A549 (cell line): Measurements from ENCODE around the gene GMCL2. TPM values are rescaled to one million over a fixed set of nuclear protein-coding genes. Genes with fewer than 3 reads are reported as not detected.

Experiments
- ATAC-seq, 2 experiments: fragments of 200-7000 bp in 1 of 2; fragments of >200 bp in 1 of 2; cut with Nextera tagmentation in 1 of 2; cut with Tn5 transposase in 1 of 2; 3 replicates each; pipeline versions ENCODE4 v1.8.0 to v1.9.1; 2018 to 2020; ENCODE audit warnings: mild to moderate bottlenecking in 1 of 2, moderate library complexity in 1 of 2
- CTCF ChIA-PET: fragments of 300-600 bp; sonication (Branson Sonifier 250); formaldehyde crosslinking; extraction: SDS; loops from one replicate; lab custom pipeline; 2021; ENCODE audit warnings: antibody characterized with exemption, inconsistent platforms; lab: Yijun Ruan, JAX
- POLR2A ChIA-PET: fragments of 350-600 bp; formaldehyde crosslinking; extraction: SDS; loops from one replicate; lab custom pipeline; 2021; ENCODE audit warnings: antibody characterized with exemption, inconsistent platforms; lab: Yijun Ruan, JAX
- DNase-seq, 2 experiments: peaks; one replicate each; pipeline versions ENCODE4 v3.0.0 to v3.0.0-alpha.2; 2011 to 2016; ENCODE audit warnings: low read depth in 1 of 2, low spot score in 1 of 2
- FAIRE-seq: peaks from 2 replicates; lab custom pipeline; 2011; peaks lifted over from hg19 to GRCh38; lab: Jason Lieb, UNC
- H3K27ac ChIP-seq, 2 experiments: fragments of >200 bp; sonication (Bioruptor Twin); formaldehyde crosslinking; 3 replicates each; pipeline ENCODE4 v1.5.1; 2016 to 2017
- H3K4me1 ChIP-seq: fragments of >200 bp; sonication (Bioruptor Twin); formaldehyde crosslinking; 3 replicates; pipeline ENCODE4 v1.6.1; 2016
- H3K4me2 ChIP-seq: fragments of >200 bp; sonication (Bioruptor Twin); formaldehyde crosslinking; 3 replicates; pipeline ENCODE4 v1.6.1; 2016
- H3K4me3 ChIP-seq: fragments of >200 bp; sonication (Bioruptor Twin); formaldehyde crosslinking; 3 replicates; pipeline ENCODE4 v1.5.1; 2016
- H3K9me3 ChIP-seq: fragments of >200 bp; sonication (Bioruptor Twin); formaldehyde crosslinking; 3 replicates; pipeline ENCODE4 v1.6.1; 2016
- BHLHE40 ChIP-seq: IDR thresholded peaks from 2 replicates; pipeline ENCODE4 v1.6.1; 2012; ENCODE audit warnings: low read depth, low read length, inconsistent platforms
- CBX2 ChIP-seq: fragments of 200-600 bp; sonication (generic); IDR thresholded peaks from 2 replicates; pipeline ENCODE4 v1.6.1; 2016; ENCODE audit warnings: low read depth, mild to moderate bottlenecking, borderline replicate concordance
- CEBPB ChIP-seq, 2 experiments: fragments of >200 bp in 1 of 2; sonication (Bioruptor Twin) in 1 of 2; formaldehyde crosslinking in 1 of 2; IDR thresholded peaks; 2 replicates each; pipeline ENCODE4 v1.6.1; 2012 to 2016
- E2F6 ChIP-seq: IDR thresholded peaks from 2 replicates; pipeline ENCODE4 v1.6.1; 2012; ENCODE audit warnings: low read depth, borderline replicate concordance
- EHMT2 ChIP-seq: fragments of 200-600 bp; sonication (generic); IDR thresholded peaks from 2 replicates; pipeline ENCODE4 v1.6.1; 2016; ENCODE audit warnings: antibody characterized with exemption, low read depth, mild to moderate bottlenecking, moderate library complexity
- ELK1 ChIP-seq: fragments of 150-350 bp; IDR thresholded peaks from 2 replicates; pipeline ENCODE4 v1.6.1; 2014; ENCODE audit warnings: low read depth, mild to moderate bottlenecking, low read length
- EP300 ChIP-seq, 2 experiments: fragments of >200 bp; sonication (Bioruptor Twin); formaldehyde crosslinking; IDR thresholded peaks; 2 replicates in 1 of 2; 3 replicates in 1 of 2; pipeline ENCODE4 v1.6.1; 2016 to 2017
- ESRRA ChIP-seq: fragments of 150-350 bp; IDR thresholded peaks from 2 replicates; pipeline ENCODE4 v1.6.1; 2014; ENCODE audit warnings: mild to moderate bottlenecking, low read length, borderline replicate concordance
- FOXS1 ChIP-seq: fragments of 250-450 bp; sonication (Bioruptor Pico); IDR thresholded peaks from 2 replicates; pipeline ENCODE4 v1.5.0; 2020; ENCODE audit warnings: mild to moderate bottlenecking, moderate library complexity
- HOXA7 ChIP-seq: fragments of 250-450 bp; sonication (Bioruptor Pico); IDR thresholded peaks from 2 replicates; pipeline ENCODE4 v1.5.0; 2020; ENCODE audit warnings: mild to moderate bottlenecking, moderate library complexity
- HOXB5 ChIP-seq: fragments of 250-450 bp; sonication (Bioruptor Pico); IDR thresholded peaks from 2 replicates; pipeline ENCODE4 v1.5.0; 2020; ENCODE audit warnings: mild to moderate bottlenecking, moderate library complexity
- KDM1A ChIP-seq: fragments of 200-600 bp; sonication (generic); IDR thresholded peaks from 2 replicates; pipeline ENCODE4 v1.6.1; 2016; ENCODE audit warnings: low read depth, mild to moderate bottlenecking
- MAFK ChIP-seq: fragments of 450-650 bp; IDR thresholded peaks from 2 replicates; pipeline ENCODE4 v1.6.1; 2014; ENCODE audit not compliant: partially characterized antibody
- MAZ ChIP-seq: fragments of 150-350 bp; IDR thresholded peaks from 2 replicates; pipeline ENCODE4 v1.6.1; 2014; ENCODE audit warnings: antibody characterized with exemption, low read depth, low read length, borderline replicate concordance
- NFE2L2 ChIP-seq: fragments of 150-350 bp; conservative IDR thresholded peaks from 2 replicates; pipeline ENCODE4 v1.6.1; 2014; ENCODE audit warnings: low read length
- NPAS2 ChIP-seq: fragments of 250-450 bp; sonication (Bioruptor Pico); IDR thresholded peaks from 2 replicates; pipeline ENCODE4 v1.8.0; 2022; ENCODE audit warnings: mild to moderate bottlenecking, moderate library complexity, borderline replicate concordance
- PHF8 ChIP-seq: fragments of 200-600 bp; sonication (generic); IDR thresholded peaks from 2 replicates; pipeline ENCODE4 v1.6.1; 2016; ENCODE audit warnings: low read depth, mild to moderate bottlenecking, antibody characterized with exemption, moderate library complexity, borderline replicate concordance
- POLR2A ChIP-seq: IDR thresholded peaks from 2 replicates; pipeline ENCODE4 v1.6.1; 2012; ENCODE audit warnings: mild to moderate bottlenecking, low read length
- RAD21 ChIP-seq, 2 experiments: fragments of >200 bp in 1 of 2; sonication (Bioruptor Twin) in 1 of 2; formaldehyde crosslinking in 1 of 2; IDR thresholded peaks in 1 of 2; conservative IDR thresholded peaks in 1 of 2; 2 replicates in 1 of 2; 3 replicates in 1 of 2; pipeline ENCODE4 v1.6.1; 2012 to 2018; ENCODE audit warnings: inconsistent platforms in 1 of 2
- RARB ChIP-seq: fragments of 250-450 bp; sonication (Bioruptor Pico); IDR thresholded peaks from 2 replicates; pipeline ENCODE4 v1.8.0; 2021; ENCODE audit warnings: mild to moderate bottlenecking, moderate library complexity
- RCOR1 ChIP-seq: fragments of 150-350 bp; IDR thresholded peaks from 2 replicates; pipeline ENCODE4 v1.6.1; 2014; ENCODE audit warnings: antibody characterized with exemption, low read length, low read depth
- RFX5 ChIP-seq: fragments of 450-650 bp; IDR thresholded peaks from 2 replicates; pipeline ENCODE4 v1.7.1; 2014; ENCODE audit warnings: antibody characterized with exemption, mild to moderate bottlenecking, moderate library complexity
- SREBF2 ChIP-seq: fragments of 450-650 bp; IDR thresholded peaks from 2 replicates; pipeline ENCODE4 v1.6.1; 2014; ENCODE audit warnings: mild to moderate bottlenecking, moderate library complexity
- TFCP2L1 ChIP-seq: fragments of 250-450 bp; sonication (Bioruptor Pico); IDR thresholded peaks from 2 replicates; pipeline ENCODE4 v1.5.0; 2021; ENCODE audit warnings: mild to moderate bottlenecking
- TP53 ChIP-seq: fragments of 250-450 bp; sonication (Bioruptor Pico); IDR thresholded peaks from 2 replicates; pipeline ENCODE4 v1.5.0; 2021; ENCODE audit warnings: mild to moderate bottlenecking, moderate library complexity
- ZFP36 ChIP-seq: fragments of 450-650 bp; IDR thresholded peaks from 2 replicates; pipeline ENCODE4 v1.6.1; 2014; ENCODE audit warnings: borderline replicate concordance; ENCODE audit not compliant: partially characterized antibody
- ZNF302 ChIP-seq: fragments of 250-450 bp; sonication (Bioruptor Pico); IDR thresholded peaks from 2 replicates; pipeline ENCODE4 v1.9.0; 2021; ENCODE audit warnings: inconsistent platforms, mild to moderate bottlenecking, moderate library complexity
- WGBS: methylation state at CpG from one replicate; pipeline ENCODE4 v1.1.6; 2017; ENCODE audit errors: missing lambda C conversion rate; 5-methylcytosine and 5-hydroxymethylcytosine counted together
- polyA plus RNA-seq, 4 experiments: library from polyadenylated mRNA; depleted of rRNA in 3 of 4; stranded (reverse); fragments of >200 nt; fragmentation: RNase III in 1 of 4; extraction: RNeasy Plus Mini Kit Qiagen cat#74134 plus additional on column Dnase treatment in 1 of 4; gene quantifications; 2 replicates in 3 of 4; 3 replicates in 1 of 4; pipeline ENCODE4 v1.2.3, GENCODE V29; 2011 to 2017
- TF ChIP-seq, protein P1 (sequence below): fragments of 200-600 bp; sonication (generic); IDR thresholded peaks from 2 replicates; pipeline ENCODE4 v1.6.1; 2016; ENCODE audit warnings: antibody characterized with exemption, mild to moderate bottlenecking, moderate library complexity

GMCL2 gene
- polyA plus RNA-seq, 2 of the 4 experiments (the other 2 are of a cell fraction): not detected

- no peak for TF ChIP-seq CEBPB (IDR thresholded peaks at IDR 0.05)
- no peak for TF ChIP-seq RFX5
- no peak for TF ChIP-seq PHF8
- no peak for TF ChIP-seq RAD21 (conservative IDR thresholded peaks at IDR 0.05 in 1 of 2, IDR thresholded peaks at IDR 0.05 in 1 of 2)
Observed at GRCh38 chr5:178176791-178177190, 10.4 kb downstream of the GMCL2 start (continued).

DNA sequence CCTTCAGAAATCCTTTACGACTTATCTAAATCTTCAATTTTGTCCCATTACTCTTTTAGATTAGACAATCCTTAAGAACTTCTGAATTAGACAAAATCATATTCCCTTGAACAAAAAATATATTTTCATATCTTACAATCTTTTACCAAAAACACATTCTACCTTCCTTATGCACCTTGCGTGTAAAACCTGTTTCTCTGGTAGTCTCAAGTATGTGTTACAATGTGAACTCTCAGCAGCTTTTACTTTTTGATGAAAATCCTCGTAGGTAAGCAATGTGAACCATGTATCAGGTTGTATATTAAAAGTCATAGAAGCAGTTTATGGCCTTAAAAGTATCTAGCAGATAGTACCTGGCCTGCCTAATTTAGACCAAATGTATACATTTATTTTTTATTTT, 12.7 kb downstream of the GMCL2 start:
- no peaks in the 10 kb centered on the region for H3K4me1 ChIP-seq
- 74% methylated on average over 3 of the region's 3 CpGs for WGBS
- DNase-seq (no peak), ATAC-seq (no peak), FAIRE-seq (no peak)
- H3K4me2 ChIP-seq: no peak overlapping the region
- H3K4me3 ChIP-seq: no peak overlapping the region
- H3K27ac ChIP-seq: no peak overlapping the region
- POLR2A ChIA-PET: interaction anchor here (1.3 kb wide), 1 partner anchor 30 kb away, joined by 3 read pairs; the partner anchor contains the start of gene HNRNPAB
- CTCF ChIA-PET: interaction anchor here (1.2 kb wide), 1 partner anchor 11 kb away, joined by 4 read pairs; no protein-coding TSS in a partner anchor
- TF ChIP-seq RARB (CRISPR knock-in tag) (no peak), FOXS1 (CRISPR knock-in tag) (no peak), MAZ (no peak), NFE2L2 (no peak), POLR2A (no peak), KDM1A (no peak), NPAS2 (CRISPR knock-in tag) (no peak), RCOR1 (no peak), TFCP2L1 (CRISPR knock-in tag) (no peak), HOXB5 (CRISPR knock-in tag) (no peak), ELK1 (no peak), TP53 (no peak), SREBF2 (no peak)
- TF ChIP-seq, protein P1, sequence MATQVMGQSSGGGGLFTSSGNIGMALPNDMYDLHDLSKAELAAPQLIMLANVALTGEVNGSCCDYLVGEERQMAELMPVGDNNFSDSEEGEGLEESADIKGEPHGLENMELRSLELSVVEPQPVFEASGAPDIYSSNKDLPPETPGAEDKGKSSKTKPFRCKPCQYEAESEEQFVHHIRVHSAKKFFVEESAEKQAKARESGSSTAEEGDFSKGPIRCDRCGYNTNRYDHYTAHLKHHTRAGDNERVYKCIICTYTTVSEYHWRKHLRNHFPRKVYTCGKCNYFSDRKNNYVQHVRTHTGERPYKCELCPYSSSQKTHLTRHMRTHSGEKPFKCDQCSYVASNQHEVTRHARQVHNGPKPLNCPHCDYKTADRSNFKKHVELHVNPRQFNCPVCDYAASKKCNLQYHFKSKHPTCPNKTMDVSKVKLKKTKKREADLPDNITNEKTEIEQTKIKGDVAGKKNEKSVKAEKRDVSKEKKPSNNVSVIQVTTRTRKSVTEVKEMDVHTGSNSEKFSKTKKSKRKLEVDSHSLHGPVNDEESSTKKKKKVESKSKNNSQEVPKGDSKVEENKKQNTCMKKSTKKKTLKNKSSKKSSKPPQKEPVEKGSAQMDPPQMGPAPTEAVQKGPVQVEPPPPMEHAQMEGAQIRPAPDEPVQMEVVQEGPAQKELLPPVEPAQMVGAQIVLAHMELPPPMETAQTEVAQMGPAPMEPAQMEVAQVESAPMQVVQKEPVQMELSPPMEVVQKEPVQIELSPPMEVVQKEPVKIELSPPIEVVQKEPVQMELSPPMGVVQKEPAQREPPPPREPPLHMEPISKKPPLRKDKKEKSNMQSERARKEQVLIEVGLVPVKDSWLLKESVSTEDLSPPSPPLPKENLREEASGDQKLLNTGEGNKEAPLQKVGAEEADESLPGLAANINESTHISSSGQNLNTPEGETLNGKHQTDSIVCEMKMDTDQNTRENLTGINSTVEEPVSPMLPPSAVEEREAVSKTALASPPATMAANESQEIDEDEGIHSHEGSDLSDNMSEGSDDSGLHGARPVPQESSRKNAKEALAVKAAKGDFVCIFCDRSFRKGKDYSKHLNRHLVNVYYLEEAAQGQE: no peak
- H3K9me3 ChIP-seq: 0 out of 3 replicates have a peak, but pooled peaks cover under 1% of the 10 kb centered on the region

DNA sequence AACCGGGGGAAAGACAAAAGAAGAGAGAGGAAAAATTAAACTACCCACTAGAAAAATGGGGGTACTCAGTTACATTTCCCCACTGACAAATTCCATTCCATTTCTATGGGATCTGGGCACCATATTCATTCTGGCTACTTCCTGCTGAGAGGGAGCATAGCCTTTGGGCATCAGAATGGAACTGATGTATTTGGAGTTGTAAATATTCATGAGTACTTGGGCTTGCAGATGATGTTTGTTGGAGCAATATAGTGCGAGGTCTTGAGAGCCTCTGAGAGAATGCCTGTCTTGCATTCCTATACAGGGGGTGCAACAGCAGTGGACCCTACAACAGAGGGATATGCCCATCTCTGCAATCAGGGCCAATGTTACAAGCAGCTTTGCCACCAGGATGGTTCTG, 16.7 kb downstream of the GMCL2 start:
- H3K4me3 ChIP-seq: no peak overlapping the region
- H3K4me1 ChIP-seq: no peaks in the 10 kb centered on the region
- FAIRE-seq: no peak
- 52% methylated on average over 2 of the region's 2 CpGs for WGBS
- DNase-seq: no peak
- ATAC-seq: no peak
- CTCF ChIA-PET: interaction anchor here (1.0 to 1.3 kb wide), 2 partner anchors 10 to 95 kb away, joined by 3 read pairs; no protein-coding TSS in a partner anchor
- POLR2A ChIA-PET: no interaction called here
- H3K4me2 ChIP-seq: no peak overlapping the region
- no peaks in the 10 kb centered on the region for H3K9me3 ChIP-seq
- H3K27ac ChIP-seq: no peak overlapping the region
- TF ChIP-seq ZFP36 (no peak), EHMT2 (no peak), EP300 (IDR thresholded peaks at IDR 0.05) (no peak), ESRRA (no peak), KDM1A (no peak), MAZ (no peak), SREBF2 (no peak), HOXA7 (CRISPR knock-in tag) (no peak), RARB (CRISPR knock-in tag) (no peak), BHLHE40 (no peak), E2F6 (no peak), ELK1 (no peak), CBX2 (no peak), ZNF302 (CRISPR knock-in tag) (no peak), MAFK (no peak)
